HFF-Myc (cell line): ENCODE data around the gene CTSW.

Source experiments
- DNase-seq: peaks from one replicate; pipeline ENCODE4 v3.0.0-alpha.2; 2011; ENCODE audit warnings: low read depth; ENCODE audit errors: extremely low read depth
- H3K4me3 ChIP-seq: replicated peaks from 2 replicates; pipeline ENCODE4 v1.5.1; 2011; ENCODE audit warnings: low read depth, mild to moderate bottlenecking, control low read depth, low read length
- CTCF ChIP-seq: IDR thresholded peaks from 2 replicates; pipeline ENCODE4 v1.5.1; 2012; ENCODE audit warnings: mild to moderate bottlenecking, low read depth, low read length, control low read depth; ENCODE audit errors: missing control alignments

CTSW gene

DNA sequence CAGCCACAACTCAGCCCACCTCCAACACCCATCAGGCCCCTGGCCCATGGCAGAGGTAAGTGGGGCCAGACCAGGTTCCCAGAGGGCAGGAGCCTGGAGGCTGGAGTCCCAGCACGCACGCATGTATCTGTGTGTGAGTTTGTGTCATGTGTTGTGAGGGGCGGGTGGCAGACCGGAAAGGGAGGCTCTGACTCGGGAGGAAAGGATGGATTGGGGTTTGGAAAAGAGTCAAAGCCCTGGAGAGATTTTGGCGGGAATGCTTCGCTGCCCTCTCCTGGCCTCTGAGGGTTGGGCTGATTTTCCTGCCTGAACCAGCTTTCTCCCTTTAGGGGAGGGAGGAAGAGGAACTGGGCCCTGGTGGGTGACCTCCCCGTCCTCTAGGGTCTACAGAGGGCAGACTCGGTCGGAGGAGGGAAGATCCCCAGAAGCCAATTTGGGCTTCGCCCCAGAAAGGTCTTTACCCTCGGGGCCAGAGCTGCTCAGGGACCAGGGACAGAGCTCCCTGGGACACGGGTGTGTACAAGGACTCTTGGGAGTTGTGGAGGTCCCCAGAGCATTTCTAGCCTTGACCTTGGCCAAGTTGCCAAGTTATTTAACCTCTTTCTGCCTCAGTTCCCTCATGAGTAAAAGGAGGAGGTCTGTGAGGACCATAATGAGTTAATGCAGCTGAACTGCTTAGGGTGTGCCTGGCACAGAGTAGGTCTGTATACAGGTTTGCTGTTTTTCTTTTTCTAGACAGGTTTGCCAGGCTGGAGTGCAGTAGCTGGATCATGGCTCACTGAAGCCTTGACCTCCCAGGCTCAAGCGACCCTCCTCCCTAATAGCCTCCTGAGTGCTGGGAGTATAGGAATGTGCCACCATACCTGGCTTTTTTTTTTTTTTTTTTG is 32.3 kb downstream of the CTSW start:
- no peak for DNase-seq
- H3K4me3 ChIP-seq, result no peak overlapping the region

GRCh38 chr11:65912845-65913244 is 33.2 kb downstream of the CTSW start:
- DNase-seq, result no peak
- H3K4me3 ChIP-seq, result no peak overlapping the region
- TF ChIP-seq CTCF, result no peak

More for the DNA sequence above, 32.3 kb downstream of the CTSW start:
- peak; percentile 19 for TF ChIP-seq CTCF

GRCh38 chr11:65915101-65915820 is 35.6 kb downstream of the CTSW start:
- TF ChIP-seq CTCF, result no peak
- DNase-seq, result no peak
- H3K4me3 ChIP-seq, result peak overlapping the region; percentile 99

- no peak for TF ChIP-seq CTCF
- H3K4me3 ChIP-seq, result peak overlapping the region; percentile 99
- peak; percentile 94 for DNase-seq
Observed at GRCh38 chr11:65915821-65916251, 36.2 kb downstream of the CTSW start.

DNA sequence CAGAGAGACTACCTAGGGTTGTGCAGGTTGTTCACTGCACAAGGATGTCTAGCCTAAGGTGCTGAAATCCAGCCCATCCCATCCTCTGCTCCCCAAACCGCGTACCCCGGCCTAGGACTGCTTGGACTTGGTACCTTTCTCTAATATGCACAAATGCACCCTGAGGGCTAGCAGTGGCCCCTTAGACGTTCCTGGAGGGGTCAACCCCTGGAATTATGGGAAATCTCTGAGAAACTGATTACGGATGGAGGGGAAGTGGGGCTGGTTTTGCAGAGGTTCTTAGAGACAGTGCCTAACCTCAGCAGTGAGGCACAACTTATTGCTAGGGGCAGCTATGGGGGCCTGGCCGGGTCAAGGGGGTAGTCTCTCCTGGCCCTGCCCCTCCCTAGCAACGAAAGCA is 36.8 kb downstream of the CTSW start:
- no peak for DNase-seq
- TF ChIP-seq CTCF, result no peak
- peak overlapping the region; percentile 99 for H3K4me3 ChIP-seq

GRCh38 chr11:65917077-65917433 is 37.4 kb downstream of the CTSW start:
- no peak for TF ChIP-seq CTCF
- no peak for DNase-seq
- peak overlapping the region; percentile 99 for H3K4me3 ChIP-seq
